ENCODE data around the gene SRCAP.
A peak's percentile ranks its signal among the peaks of the same experiment; 100 is the strongest.

Gene SRCAP

DNA sequence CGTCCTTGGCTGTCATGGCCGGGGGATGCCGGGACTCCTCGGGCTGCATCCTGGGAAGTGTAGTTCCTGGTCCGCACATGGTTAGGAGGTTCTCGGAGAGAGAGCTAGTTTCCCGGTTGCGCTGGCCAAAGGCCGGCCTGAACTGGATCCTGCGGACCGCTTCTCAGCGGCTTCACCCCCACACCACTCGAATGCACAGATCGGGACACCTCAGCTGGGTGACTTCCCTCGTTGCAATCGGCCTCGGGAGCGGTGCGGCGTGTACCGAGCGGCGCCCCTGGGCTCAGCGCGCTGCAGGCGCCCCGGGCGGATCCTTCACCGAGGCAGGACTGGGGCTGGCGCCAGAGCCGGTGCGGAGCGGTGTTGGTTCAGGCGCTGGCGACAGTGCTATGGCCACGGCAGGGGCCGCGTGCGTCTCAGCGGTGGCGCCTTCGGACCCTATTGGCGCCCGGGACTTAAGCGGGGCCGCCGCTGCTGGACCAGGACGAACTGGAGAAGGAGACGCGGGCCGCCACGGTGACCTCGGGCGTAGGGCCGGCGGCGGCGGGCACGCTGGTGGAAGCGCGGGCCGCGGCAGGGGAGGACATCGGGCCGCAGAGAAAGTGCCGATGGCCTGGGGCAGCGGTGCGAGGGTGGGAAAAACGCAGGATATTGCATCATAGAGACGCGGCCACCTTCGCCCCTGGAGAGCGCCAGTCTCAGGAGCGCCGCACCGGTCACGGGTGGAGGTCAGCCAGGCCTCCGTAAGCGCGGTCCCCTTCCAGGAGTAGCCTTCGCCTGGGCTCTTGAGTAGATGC is 76.6 kb downstream of the SRCAP start:
- DNase-seq (ENCODE audit: low spot score), result peak; percentile 46

DNA sequence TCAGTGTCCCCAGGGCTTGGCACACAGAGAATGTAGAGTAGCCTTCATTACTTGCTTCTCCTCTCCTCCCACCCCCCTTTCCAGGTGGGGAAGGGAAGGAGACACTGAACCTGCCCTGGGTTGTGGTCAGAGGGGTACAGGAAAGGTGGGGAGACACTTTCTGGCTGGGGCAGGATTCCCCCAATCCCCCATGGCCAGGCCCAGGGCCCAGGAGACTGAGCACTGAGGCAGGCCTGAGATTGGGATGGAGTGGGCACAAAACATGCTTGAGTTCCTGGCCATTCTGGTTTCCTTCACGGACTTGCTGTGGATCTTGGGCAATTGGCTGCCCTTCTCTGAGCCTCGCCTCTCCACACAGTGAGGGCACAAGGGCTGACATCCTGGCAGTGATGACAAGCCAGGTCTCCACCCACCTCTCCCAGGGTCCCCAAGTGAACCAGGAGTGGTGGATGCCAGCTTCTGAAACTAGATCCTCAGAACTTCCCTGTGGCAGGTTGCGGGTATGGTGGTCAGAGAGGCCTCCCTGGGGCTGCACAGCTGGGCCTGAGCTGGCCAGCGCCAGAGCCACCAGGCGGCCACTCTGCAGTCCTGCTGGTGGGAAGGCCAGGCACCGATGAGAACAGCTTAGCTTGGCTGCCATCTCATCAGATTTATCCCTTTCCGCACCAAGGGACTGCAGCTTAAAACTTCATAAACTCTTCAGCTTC is 78.8 kb downstream of the SRCAP start:
- no peak for DNase-seq (ENCODE audit: low spot score)

DNA sequence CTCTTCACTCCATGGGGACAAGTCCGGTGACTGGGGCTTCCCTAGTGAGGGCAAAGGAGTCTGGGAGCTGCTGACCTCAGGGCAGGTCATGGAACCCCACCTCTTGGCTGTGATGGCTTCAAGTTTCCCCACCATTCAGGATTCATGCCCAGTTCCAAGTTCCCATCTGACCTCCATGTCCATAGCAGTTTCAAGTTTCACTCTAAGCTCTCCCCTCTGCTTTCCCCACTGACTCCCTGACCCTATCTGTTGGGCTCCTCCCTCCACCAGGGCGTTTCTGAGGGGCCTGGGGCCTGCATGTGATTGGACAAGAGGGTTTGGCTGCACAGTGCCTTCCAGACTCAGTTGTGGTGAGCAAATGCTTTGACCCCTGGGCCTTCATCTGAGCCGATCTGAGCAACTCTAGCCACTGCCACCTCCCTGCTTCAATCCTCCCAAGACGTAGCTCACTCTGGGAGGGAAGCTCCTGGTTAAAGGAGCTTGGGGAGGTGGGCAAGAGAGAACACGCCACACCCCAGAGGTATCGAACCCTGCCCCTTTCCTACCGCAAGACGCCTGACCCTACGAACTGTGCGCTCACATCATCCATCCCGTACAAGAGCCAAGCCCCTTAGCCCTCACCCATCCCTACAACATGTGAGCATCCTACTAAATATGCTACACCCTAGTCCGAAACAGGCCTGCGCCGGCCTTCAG is 79.7 kb downstream of the SRCAP start:
- no peak for DNase-seq (ENCODE audit: low spot score)

DNA sequence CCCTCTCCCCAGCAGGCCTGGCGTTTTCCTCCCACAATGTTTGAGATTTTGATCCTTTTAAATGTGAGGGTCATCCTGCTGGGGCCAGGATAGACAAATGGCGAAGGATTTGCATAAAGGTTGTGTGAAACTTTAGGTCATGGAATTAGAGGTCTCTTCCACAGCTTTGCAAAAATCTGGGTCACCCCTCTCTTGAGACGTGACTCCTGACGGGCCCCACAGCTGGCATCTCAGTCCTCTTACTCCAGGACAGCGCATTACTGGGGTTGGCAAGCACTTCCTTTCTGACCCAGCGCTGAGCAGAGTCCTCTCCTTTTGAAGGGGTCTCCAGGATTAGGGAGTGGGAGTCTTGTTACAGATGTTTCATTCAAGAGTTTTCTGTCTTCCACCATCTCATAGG is 80.6 kb downstream of the SRCAP start:
- no peak for DNase-seq (ENCODE audit: low spot score)

DNA sequence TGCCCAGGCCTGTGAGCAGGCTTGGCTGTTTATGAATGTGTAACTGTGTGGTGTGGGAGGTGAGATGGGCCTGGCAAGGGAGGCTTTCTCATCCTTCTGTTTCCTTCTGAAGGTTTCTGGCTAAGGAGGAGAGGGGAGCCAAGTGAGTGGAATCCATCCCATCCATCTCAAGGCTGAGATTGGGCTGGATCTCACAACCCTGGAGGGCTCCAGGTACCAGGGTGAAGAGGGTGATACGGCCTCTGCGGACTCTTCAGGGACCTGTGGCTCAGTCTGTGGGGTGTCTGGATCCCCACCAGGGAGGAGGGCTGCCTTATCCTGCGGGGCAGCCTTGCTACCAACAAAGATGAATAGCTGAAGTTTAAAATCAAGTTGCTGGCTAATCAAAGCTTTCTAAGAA is 81.0 kb downstream of the SRCAP start:
- no peak for DNase-seq (ENCODE audit: low spot score)

DNA sequence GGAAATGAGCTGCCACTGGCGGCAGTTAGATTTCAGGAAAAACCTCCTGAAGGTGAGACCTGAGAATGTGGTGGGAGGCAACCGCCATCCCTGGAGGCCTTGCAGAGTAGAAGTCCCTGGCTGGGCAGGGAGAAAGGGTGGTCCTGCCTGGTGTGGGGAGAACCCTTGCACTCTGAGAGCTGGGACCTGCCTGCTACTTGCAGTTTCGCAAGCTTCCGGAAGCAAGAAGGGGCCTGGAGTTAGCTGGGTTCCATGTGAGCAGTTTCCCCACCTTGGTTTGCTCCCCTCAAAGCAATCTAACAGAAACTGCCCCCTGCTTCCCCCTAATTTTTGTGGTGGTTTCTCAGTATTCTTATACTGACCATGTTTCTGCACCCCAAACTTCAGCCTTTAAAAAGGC is 81.6 kb downstream of the SRCAP start:
- DNase-seq (ENCODE audit: low spot score), result no peak

DNA sequence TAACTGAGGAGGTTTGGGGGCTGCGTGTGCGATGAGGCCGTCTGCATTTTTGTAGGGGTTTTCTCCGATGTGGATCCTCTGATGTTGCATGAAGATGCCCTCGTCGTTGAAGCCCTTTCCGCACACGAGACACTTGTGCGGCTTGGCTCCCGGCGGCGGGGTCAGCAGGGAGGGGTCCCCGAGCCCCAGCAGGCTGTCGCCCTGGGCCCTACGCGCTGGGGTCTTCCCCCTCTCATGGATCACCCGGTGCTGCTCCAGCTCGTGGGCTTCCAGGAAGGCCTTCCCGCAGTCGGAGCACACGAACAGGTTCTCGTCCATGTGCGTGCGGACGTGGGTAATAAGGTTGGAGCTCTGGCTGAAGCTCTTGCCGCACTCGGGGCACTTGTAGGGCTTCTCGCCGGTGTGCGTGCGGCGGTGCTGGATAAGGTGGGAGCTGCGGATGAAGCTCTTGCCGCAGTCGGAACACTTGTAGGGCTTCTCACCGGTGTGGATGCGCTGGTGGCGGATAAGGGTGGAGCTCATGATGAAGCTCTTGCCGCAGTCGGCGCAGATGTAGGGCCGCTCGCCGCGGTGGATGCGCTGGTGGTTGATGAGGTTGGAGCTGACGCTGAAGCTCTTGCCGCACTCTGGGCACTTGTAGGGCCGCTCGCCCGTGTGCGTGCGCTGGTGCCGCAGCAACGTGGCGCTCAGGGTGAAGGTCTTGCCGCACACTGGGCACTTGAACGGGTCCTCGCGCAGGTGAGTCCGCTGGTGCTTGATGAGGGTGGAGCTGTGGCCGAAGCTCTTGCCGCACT is 83.7 kb downstream of the SRCAP start:
- DNase-seq (ENCODE audit: low spot score), result no peak

DNA sequence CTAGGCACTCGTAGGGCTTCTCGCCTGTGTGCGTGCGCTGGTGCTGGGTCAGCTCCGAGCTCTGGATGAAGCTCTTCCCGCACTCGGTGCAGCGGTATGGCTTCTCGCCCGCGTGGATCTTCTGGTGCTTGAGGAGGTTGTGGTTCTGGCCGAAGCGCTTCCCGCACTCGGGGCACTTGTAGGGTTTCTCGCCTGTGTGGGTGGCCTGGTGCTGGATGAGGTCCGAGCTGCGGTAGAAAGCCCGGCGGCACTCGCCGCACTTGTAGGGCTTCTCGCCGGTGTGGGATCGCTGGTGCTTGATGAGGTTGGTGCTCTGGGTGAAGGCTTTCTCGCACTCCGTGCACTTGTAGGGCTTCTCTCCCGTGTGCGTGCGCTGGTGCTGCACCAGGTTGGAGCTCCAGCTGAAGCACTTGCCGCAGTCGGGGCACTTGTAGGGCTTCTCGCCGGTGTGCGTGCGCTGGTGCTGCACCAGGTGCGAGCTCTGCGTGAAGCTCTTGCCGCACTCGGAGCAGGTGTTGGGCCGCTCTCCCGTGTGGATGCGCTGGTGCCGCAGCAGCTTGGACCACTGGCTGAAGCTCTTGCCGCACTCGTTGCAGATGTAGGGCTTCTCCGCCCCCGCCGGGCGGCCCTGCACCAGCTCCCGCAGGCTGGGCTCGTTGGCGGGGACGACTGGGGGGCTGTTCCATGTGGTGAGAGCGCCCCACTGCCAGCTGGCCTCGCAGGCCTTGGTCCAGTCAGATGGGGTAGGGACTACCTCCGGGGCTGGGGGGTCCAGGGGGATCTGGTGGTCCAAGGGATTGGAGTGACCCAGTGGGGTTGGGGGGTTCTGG is 84.5 kb downstream of the SRCAP start:
- DNase-seq (ENCODE audit: low spot score), result no peak

DNA sequence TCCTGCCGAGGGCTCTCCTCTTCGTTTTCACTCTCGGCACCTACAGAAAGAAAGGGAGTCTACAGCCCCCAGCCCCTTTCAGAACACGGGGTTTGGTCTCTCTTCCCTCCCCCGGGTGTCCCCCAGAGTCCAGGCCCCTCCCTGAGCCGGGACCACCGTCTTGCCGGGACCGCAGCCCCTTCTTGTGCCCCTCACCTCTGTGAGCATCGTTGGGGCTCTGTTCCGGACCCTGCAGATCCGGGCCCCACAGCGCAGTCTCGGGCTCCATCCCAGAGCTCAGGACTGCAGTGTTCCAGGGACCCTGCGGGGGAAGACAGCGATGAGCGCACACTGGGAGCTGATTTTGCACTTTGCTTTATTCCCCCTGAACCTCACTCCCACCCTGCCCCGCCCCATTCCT is 85.2 kb downstream of the SRCAP start:
- DNase-seq (ENCODE audit: low spot score), result no peak

DNA sequence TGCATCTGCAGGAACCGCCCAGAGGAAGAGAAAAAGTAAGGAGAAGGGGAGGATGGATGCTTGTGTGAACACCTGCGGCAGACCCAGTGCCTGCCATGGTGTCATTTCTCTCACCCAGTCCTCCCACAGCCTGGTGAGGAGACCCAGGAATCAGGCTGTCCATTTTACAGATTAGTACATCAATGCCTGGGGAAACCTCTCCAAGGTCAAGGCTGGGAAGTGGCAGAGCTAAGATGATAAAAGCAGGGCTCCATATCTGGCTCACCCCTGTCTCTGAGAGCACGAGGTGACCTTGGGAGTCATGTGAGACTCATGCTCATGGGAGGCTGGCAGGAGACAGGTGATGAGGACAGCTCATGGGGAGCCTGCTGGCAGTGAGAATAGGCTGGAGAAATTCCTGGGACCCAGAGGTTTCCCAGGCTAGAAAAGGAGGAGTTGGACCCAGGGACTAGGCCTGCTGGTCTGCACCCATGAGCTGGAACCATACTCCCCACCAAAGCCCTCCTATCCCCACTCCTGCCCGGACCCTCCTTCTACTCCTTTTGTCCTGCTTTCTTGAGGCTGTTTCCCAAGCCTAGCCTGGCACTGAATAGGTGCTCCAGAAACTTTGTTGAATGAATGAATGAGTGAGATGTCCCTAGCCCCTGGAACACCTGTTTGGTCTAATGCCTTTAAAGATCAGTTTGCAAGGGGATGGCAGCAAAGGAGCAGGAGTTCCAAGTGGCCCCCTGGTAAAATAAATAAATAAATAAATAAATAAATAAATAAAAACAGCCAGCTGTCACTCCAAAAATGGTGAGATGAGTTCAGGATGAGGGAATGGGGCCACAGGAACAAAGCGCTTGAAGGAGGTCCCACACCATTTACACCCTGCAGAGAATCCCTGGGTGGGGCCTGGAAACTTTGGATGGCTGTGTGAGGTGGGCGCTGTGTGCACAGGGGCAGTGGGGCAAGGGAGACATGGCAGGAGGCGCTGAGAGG is 86.4 kb downstream of the SRCAP start:
- no peak for DNase-seq (ENCODE audit: low spot score)

DNA sequence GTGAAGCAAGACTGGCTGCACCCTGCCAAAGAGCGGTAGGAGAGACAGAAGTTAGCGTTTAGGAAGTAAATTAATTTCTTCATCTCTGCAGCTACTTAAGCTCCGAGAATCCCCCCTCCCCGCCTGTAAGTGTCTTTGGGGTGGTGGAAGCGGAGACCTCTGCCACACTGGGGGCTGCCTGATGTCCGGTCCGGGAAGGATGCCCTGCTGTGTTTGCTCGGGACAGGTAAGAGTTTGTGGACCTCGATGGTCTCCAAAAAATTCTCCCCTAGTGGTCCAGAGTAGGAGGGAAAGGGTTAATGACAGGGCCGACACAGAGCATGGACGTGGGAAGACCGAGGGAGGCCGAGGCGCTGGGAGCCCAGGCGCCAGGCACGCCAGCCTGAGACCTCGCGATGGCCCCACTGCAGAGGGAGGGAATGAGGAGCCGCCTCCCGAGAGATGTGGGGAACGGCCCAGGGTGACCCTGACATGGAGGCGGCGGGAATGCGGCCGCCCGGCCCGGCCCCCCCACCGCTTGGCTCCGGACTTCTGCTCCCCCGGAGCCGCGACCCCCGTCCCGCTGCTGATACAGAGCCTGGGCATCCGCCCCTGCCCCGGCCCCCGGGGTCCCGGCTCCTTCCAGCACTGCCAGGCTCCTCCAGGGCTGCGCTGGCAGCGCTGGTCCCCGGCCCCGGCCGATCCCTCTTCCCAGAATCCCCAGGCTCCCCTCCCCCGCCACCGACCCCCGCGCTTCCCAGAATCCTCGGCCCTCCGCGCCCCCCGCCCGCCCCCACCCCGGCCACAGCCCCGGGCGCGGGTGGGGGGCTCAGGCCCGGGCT is 87.4 kb downstream of the SRCAP start:
- no peak for DNase-seq (ENCODE audit: low spot score)

DNA sequence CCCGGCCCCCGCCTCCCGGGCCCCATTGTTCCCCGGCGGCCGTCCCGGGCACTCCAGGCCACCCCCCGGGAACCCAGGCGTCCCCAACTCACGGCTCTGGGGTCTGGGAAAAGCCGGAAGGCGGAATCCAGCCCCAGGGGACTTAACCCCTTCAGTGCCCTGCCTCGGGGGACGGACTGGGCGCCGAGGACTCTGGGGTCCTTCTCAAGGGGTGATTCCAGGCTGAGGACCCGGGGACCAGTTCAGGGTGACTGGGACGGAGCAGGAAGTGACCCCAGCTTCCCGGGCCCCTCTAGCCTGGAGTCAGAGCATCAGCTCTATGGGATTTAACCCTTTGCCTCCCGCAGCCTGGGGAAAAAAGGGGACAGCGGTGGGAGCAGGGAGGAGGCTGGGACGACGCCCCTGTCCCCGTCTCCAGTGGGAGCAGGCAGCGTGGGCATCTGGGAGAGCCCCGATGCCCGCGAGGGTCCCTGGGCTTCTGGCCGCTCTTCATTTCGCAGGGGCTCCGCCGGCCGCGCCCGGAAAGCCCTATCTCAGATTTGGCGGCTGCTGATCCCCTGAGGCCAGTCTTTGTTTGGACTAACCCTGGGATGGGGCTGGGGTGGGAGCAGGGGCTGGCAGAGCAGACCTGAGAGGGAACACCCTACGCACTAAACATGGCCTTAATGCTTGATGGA is 88.1 kb downstream of the SRCAP start, which contains the start of gene ZNF629:
TSS of gene ZNF629 (minus strand) at position 270 of the 677 bp plus-strand sequence. CDS start 2,723 bp downstream, outside the sequence.
- DNase-seq (ENCODE audit: low spot score), result no peak

DNA sequence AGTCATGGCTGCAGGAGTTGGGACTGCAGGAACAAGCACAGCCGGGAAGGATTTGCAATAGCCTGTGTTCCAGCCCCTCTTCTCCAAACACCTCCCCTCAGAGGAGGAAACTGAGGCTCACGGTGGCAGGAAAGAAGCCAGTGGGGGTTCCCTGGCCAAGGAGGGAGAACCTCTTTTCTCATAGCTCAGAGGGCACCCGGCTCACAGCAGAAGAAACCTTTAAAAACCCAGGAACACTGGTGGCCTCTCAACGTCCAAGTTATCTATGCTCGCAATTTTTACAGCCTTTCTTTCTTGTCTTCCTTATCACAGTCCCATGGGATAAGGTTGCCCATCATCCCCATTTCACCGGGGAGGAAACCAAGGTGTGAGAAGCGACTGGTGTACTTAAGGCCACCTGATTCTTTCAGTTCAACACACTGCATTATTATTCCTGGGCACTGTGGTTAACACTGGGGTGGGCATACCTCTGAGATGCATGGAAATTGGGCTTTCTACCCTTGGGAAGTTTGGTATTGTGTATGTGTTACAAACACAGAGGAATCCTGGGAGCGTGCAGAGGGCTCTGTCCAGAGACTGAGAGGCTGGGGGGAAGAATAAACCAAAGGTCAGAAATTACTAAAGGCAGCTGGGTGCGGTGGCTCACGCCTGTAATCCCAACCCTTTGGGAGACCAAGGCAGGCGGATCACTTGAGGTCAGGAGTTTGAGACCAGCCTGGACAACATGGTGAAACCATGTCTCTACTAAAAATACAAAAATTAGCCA is 88.8 kb downstream of the SRCAP start:
- DNase-seq (ENCODE audit: low spot score), result no peak

Data from CD4-positive, alpha-beta T cell treated with Interleukin-6 at 100 ng/mL for 8 hours (primary cell).